ENCODE results near the gene SPOCK2. TPM values are rescaled to one million over a fixed set of nuclear protein-coding genes. Genes with fewer than 3 reads are reported as not detected.

Gene SPOCK2
- total RNA-seq, 1 experiment from 2014 or later, result 0.33 TPM

GRCh38 chr10:72041491-72041890 is 46.9 kb downstream of the SPOCK2 start:
- H2AFZ ChIP-seq (ENCODE audit: low read length), result no peak overlapping the region

GRCh38 chr10:72039377-72039776 is 49.0 kb downstream of the SPOCK2 start:
- Histone ChIP-seq H3K4me3 (ENCODE audit: low read length) (no peak overlapping the region), H3F3A (ENCODE audit: low read length, unreplicated experiment) (no peaks in the 10 kb centered on the region), H3K27ac (ENCODE audit: low read length) (no peak overlapping the region), H3K4me1 (ENCODE audit: insufficient read depth, low read length) (no peaks in the 10 kb centered on the region), H2AFZ (ENCODE audit: low read length) (no peak overlapping the region), H4K20me1 (ENCODE audit: low read length) (no peaks in the 10 kb centered on the region), H3K27me3 (ENCODE audit: low read length) (no peaks in the 10 kb centered on the region), H3K9ac (ENCODE audit: low read length) (no peak overlapping the region), H3K4me2 (ENCODE audit: low read length) (no peak overlapping the region), H3K36me3 (ENCODE audit: low read depth, low read length) (no peaks in the 10 kb centered on the region), H3K79me2 (ENCODE audit: low read length) (no peaks in the 10 kb centered on the region), H3K9me2 (replicated peaks; ENCODE audit: low read length) (no peaks in the 10 kb centered on the region), H3K9me3 (ENCODE audit: low read length) (no peaks in the 10 kb centered on the region)
- CTCF ChIA-PET, result no interaction called here
- BruUV-seq (replicated peaks), result no TSS peak
- DNase-seq (no peak), ATAC-seq (no peak)
- intact Hi-C loops (cut with micrococcal nuclease), result no loop called here
- TF ChIP-seq EZH2phosphoT487 (IDR thresholded peaks at IDR 0.05; ENCODE audit: borderline replicate concordance, low read length), result no peak
- TF ChIP-seq EZH2 (IDR thresholded peaks at IDR 0.05; ENCODE audit: low read length, unreplicated experiment), result no peak
- TF ChIP-seq CTCF (conservative IDR thresholded peaks at IDR 0.05; ENCODE audit: low read depth, low read length), result no peak
- POLR2A ChIA-PET (ENCODE audit: unreplicated experiment), result no interaction called here

More at GRCh38 chr10:72041491-72041890, 46.9 kb downstream of the SPOCK2 start:
- H3K4me3 ChIP-seq (ENCODE audit: low read length), result no peak overlapping the region
- no peak overlapping the region for H3K4me2 ChIP-seq (ENCODE audit: low read length)
- ChIA-PET POLR2A (ENCODE audit: unreplicated experiment) (no interaction called here), CTCF (no interaction called here)
- no peaks in the 10 kb centered on the region for H3F3A ChIP-seq (ENCODE audit: low read length, unreplicated experiment)
- H4K20me1 ChIP-seq (ENCODE audit: low read length), result no peaks in the 10 kb centered on the region
- DNase-seq, result no peak
- no peaks in the 10 kb centered on the region for H3K27me3 ChIP-seq (ENCODE audit: low read length)
- intact Hi-C loops (cut with micrococcal nuclease), result no loop called here
- no peak for TF ChIP-seq EZH2 (IDR thresholded peaks at IDR 0.05; ENCODE audit: low read length, unreplicated experiment)
- H3K9ac ChIP-seq (ENCODE audit: low read length), result no peak overlapping the region
- H3K9me2 ChIP-seq (replicated peaks; ENCODE audit: low read length), result no peaks in the 10 kb centered on the region
- H3K36me3 ChIP-seq (ENCODE audit: low read depth, low read length), result no peaks in the 10 kb centered on the region
- H3K27ac ChIP-seq (ENCODE audit: low read length), result no peak overlapping the region
- no peaks in the 10 kb centered on the region for H3K9me3 ChIP-seq (ENCODE audit: low read length)
- H3K4me1 ChIP-seq (ENCODE audit: insufficient read depth, low read length), result no peaks in the 10 kb centered on the region
- H3K79me2 ChIP-seq (ENCODE audit: low read length), result no peaks in the 10 kb centered on the region
- ATAC-seq, result no peak
- no TSS peak for BruUV-seq (replicated peaks)

GRCh38 chr10:72038458-72039001 is 49.8 kb downstream of the SPOCK2 start:
- no peak overlapping the region for H3K4me2 ChIP-seq (ENCODE audit: low read length)
- no peaks in the 10 kb centered on the region for H3K27me3 ChIP-seq (ENCODE audit: low read length)
- intact Hi-C loops (cut with micrococcal nuclease), result no loop called here
- no peaks in the 10 kb centered on the region for H3F3A ChIP-seq (ENCODE audit: low read length, unreplicated experiment)
- H4K20me1 ChIP-seq (ENCODE audit: low read length), result no peaks in the 10 kb centered on the region
- H3K9me3 ChIP-seq (ENCODE audit: low read length), result no peaks in the 10 kb centered on the region
- no TSS peak for BruUV-seq (replicated peaks)
- POLR2A ChIA-PET (ENCODE audit: unreplicated experiment), result no interaction called here
- no peaks in the 10 kb centered on the region for H3K4me1 ChIP-seq (ENCODE audit: insufficient read depth, low read length)
- H3K4me3 ChIP-seq (ENCODE audit: low read length), result no peak overlapping the region
- H2AFZ ChIP-seq (ENCODE audit: low read length), result no peak overlapping the region
- no peak for ATAC-seq
- H3K79me2 ChIP-seq (ENCODE audit: low read length), result no peaks in the 10 kb centered on the region
- H3K9me2 ChIP-seq (replicated peaks; ENCODE audit: low read length), result no peaks in the 10 kb centered on the region
- no peak for TF ChIP-seq EZH2phosphoT487 (IDR thresholded peaks at IDR 0.05; ENCODE audit: borderline replicate concordance, low read length)
- no peak for TF ChIP-seq EZH2 (IDR thresholded peaks at IDR 0.05; ENCODE audit: low read length, unreplicated experiment)
- TF ChIP-seq CTCF (conservative IDR thresholded peaks at IDR 0.05; ENCODE audit: low read depth, low read length), result no peak
- no peak overlapping the region for H3K27ac ChIP-seq (ENCODE audit: low read length)
- CTCF ChIA-PET, result no interaction called here
- no peak overlapping the region for H3K9ac ChIP-seq (ENCODE audit: low read length)
- no peak for DNase-seq
- H3K36me3 ChIP-seq (ENCODE audit: low read depth, low read length), result no peaks in the 10 kb centered on the region
